Umbilical cord (tissue), 2 donors: ENCODE results near the gene CLEC9A. TPM values are rescaled to one million over a fixed set of nuclear protein-coding genes. Genes with fewer than 3 reads are reported as not detected.

Experiments
- DNase-seq: peaks from one replicate; pipeline ENCODE4 v3.0.0-alpha.2; 2015; ENCODE audit warnings: low spot score
- total RNA-seq: library from RNA; depleted of rRNA; stranded (reverse); fragments of >200 nt; gene quantifications from one replicate; pipeline ENCODE4 v1.2.3, GENCODE V29; 2014; ENCODE audit warnings: low replicate concordance; ENCODE audit not compliant: insufficient read depth

The CLEC9A gene
- total RNA-seq, 1 donor from 2014 or later: 36.4 TPM

DNA sequence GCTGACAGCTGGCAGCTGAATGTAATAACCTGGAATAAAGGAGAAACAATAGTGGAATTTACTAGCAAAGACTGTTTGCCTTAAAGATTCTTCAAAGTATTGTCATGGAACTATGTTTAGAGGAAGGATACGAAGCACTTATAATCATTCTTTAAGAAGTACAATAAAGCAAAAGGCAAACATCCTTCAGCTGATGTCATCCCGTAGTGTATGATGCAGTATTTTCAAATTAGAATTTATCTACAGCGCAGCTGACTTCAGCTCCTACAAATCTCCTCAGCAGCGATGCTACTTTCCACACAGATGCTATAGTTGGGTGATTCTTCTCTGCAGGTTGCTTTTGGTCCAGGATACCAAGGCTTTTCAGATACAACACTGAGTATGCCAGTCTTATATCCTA is 36.8 kb downstream of the CLEC9A start:
- DNase-seq: no peak

DNA sequence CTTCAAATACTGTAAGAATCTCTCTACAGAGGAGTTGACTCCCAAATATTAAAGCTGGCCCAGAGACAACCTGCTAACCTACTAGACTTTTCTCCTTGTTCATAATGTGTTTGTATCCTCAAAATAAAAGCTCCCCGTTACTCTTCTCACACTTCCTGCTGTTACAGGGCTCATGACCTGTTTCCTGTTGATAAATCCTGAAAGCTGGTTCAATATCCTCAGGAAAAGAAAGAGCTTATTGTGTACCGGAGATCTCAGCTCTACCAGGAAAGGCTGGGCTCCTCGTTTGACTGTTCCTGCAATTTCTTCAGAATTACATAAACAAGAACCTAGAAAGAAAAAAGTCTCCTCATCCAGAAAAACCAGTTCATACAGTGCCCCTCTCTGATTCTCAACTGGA is 37.5 kb downstream of the CLEC9A start:
- DNase-seq: peak; percentile 54

DNA sequence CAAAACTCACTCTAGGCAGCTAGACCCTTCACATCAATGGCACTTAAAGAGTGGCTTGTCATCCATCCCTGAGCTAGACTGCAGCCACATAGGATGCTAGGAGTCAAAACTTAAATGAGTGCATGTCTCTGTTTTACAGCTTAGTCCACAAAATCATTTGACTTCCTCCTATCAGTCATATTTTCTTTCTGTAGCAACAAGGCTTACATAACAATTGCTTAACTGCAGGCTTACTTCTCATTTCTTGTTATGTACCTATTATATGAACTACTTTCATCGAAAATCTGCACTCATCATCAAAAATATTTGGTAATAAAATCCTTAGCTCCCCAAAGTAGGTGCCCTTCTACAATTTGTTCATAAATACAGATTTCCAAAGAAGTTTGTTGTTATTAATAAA is 38.2 kb downstream of the CLEC9A start:
- DNase-seq: peak; percentile 38

DNA sequence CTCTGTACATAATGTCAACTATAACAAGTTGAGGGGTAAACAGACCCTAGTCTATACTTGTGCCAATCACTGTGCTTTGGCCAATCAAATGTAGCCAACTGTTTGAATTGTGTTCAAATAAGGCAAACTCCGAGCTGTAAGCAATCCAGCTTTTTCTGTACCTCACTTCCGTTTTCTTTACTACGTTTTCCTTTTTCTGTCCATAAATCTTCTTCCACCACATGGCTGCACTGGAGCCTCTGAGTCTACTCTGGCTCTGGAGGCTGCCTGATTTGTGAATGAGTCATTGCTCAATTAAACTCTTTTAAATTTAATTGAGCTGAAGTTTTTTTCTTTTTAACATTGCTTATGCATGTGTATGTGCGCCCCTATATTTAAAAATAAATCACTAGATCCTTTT is 38.6 kb downstream of the CLEC9A start:
- peak; percentile 59 for DNase-seq

DNA sequence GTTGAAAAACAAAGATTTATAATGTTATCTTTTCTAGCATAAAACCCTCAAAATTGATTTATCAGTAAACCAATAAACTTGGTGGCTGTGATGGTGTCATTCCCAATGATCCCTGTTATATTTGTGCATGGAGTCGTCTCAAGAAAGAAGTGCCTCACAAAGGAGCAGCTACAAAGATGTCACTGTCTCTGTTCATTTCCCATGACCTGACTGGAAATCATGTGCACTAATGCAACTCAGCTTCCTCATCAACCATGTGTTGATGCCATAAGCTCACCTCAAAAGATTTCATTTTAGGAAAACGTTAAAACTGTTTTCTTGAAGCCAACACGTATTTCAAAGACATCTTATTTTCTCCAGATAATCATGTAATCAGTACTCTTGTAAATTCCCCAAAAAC is 39.5 kb downstream of the CLEC9A start:
- no peak for DNase-seq

DNA sequence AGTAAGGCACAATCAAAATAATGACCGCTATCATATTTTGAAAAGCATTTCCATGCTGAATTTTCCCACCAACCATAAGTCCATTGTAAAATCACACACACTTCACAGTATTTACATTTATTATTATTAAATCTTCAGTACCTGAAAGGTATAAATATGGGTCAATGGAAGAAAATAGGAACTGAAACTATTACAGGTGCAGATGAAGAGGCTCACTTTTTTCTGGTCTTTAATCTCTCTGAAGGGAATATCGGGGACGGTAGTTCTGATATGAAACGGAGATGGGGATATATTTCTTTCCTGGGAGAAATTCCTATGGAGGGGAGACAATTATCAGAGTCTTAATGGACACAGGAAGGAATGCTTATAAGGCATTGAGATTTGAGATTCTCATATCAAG is 39.9 kb downstream of the CLEC9A start:
- no peak for DNase-seq

DNA sequence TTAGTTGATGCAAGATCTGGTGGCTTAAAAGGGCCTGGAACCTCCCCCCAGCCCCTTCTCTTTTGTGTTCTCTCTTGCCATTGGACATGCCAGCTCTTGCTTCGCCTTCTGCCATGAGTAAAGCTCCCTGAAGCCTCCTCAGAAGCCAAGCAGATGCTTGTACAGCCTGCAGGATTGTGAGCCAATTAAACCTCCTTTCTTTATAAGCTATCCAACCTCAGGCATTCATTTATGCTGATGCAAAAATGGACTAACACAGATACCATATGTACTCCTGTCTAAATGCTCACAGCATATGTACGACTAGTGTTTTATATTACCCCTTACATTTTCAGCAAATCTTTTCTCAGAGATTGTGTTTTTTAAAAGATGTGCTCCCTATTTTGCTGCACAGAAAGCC is 41.6 kb downstream of the CLEC9A start:
- DNase-seq: no peak

DNA sequence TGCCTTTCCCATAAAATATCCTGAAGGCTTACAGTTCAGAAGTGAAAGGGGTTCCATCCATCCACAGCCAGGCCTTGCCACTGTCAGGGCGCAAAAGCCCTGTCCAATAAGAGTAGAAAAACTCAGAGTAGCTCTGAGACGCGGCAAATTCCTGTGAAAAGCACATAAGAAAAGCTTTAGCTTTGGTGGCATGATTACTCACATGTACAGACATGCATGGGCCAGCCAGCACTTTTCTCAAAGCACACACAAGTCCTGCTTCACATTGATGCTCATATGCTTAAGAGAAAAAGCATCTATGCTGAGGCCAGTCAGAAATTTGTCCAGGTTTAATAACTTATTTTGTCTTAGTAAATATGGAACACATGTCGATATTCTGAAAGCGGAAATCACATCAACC is 42.8 kb downstream of the CLEC9A start:
- peak; percentile 51 for DNase-seq

DNA sequence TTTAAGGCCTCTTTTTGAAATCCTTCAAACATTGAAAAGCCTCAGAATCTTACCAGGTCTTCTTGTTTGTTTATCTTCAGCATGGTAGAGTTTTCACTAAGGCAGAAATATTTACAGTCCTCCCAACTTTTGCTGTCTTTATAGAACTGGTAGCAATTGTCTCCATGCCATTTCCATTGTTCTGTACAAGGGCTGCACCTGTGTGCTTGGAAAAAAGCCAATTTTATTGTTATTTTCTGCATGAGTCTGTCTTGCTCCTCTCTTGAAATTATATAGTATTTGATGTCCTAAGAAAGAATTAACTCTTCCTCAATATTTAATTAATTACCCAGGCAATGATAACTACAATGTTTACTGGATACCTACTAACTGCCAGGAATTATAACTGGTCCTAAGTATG is 45.0 kb downstream of the CLEC9A start:
- no peak for DNase-seq

DNA sequence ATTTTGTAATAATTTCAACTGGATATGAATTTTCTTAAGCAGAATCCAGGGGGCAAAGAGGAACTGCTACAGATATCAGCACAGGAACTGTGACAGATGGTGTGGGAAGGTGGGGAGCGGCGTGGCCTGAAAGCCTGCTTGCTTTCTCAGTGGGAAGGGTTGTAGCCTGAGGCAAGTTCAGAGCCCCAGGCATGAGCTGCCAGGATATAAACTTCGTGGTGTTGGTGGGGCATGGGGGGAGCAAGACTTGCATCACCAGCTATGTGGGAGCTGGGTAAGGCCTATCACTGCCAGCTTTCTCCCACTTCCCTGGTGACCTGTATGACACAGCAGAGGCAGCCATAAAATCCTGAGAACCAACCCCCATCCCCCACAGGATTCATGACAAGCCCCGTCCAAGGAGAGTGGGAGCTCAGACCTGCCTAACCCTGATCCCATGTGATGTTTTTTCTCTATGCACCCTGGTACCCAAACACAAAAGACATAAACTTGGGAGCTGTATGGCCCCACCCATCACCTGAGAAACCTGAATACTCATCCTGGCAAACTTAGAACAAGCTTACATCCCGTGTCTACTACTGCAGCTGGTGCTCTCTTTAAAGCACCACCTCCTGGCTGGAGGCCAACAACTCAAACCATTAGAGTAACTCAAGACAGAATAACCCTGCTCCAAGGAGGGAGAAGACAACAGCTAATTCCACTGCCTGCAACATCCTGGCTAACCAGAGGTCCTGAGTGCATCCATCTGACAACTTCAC is 51.8 kb downstream of the CLEC9A start:
- no peak for DNase-seq

DNA sequence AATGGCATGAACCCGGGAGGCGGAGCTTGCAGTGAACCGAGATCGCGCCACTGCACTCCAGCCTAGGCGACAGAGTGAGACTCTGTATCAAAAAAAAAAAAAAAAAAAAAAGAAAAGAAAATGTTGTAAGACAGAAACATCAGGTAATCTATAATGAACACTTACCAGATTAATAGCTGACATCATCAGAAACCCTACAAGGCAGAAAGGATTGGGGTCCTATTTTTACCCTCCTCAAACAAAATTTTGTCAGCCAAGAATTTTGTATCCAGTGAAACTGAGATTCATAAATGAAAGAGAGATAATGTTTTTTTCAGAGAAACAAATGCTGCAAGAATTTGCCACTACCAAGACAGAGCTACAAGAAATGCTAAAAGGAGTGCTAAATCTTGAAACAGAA is 54.3 kb downstream of the CLEC9A start:
- no peak for DNase-seq

DNA sequence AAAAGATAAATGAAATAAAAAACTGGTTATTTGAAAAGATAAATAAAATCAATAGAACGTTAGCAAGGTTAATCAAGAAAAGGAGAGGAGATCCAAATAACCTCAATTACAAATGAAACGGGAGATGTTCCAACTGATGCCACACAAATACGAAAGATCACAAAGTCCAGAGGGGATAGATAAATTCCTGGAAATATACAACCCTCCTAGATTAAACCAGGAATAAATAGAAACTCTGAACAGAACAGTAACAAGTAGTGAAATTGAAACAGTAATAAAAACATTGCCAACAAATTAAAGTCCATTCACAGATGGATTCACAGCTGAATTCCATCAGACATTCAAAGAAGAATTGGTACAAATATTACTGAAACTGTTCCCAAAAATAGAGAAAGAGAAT is 55.9 kb downstream of the CLEC9A start:
- DNase-seq: no peak

DNA sequence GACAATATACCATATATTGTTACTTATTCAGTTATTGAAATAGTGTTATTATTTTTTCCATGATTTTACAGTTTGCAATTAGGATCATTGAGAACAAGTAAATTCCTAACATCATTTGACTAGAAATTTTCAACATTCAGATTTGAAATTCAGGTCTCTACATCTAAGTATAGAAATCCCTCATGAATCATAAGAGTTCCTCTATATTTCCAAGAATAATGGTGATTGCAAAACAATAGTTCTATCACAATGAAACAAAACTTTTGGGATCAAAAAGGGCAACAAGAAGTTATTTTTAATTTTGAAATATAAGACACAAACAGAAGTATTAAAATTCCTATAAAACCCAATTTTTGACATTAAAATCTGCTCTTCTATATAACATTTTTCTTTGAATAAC is 57.5 kb downstream of the CLEC9A start:
- DNase-seq: no peak

DNA sequence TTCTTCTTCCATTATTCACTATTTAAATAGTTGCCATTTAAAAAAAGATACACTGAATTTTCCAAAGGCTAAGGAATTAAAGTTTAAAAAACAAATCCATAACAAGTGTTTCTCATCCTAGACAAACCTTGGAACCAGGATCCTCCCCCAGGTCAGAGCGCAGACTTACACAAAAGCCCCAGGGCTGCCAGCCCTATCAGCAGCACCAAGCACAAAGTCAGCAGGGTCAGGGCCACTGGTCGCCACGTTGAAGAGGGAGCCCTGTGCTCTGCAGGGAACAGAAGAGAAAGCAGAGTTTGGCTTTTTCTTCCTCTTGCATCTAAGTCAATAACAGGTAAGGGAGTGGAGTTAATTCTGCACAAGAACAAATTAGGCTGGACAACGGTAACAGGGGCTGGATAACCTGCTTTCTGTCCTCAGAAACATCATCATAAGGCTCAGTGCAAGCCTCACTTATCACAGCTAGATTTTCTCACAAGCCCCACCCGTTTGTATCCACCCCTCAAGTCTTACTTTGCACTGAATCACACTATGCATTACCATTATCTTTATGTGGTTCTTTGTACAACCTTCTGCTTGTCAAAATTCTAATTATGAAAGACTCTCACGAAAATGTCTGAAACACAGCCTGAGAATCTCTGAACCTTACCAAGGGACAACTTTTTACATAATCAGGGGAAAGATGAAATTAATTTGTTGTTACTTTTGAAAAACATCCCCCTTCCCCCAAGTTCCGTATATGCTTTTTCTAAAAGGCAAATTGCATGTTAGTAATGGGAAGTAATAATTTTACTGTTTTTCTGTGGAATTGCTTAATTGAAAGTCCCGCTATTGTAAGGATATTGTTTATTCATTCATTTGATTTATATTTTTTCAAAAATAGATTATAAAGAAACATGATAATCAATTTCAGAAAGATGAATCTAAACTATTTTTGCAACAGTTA is 58.7 kb downstream of the CLEC9A start:
- no peak for DNase-seq

DNA sequence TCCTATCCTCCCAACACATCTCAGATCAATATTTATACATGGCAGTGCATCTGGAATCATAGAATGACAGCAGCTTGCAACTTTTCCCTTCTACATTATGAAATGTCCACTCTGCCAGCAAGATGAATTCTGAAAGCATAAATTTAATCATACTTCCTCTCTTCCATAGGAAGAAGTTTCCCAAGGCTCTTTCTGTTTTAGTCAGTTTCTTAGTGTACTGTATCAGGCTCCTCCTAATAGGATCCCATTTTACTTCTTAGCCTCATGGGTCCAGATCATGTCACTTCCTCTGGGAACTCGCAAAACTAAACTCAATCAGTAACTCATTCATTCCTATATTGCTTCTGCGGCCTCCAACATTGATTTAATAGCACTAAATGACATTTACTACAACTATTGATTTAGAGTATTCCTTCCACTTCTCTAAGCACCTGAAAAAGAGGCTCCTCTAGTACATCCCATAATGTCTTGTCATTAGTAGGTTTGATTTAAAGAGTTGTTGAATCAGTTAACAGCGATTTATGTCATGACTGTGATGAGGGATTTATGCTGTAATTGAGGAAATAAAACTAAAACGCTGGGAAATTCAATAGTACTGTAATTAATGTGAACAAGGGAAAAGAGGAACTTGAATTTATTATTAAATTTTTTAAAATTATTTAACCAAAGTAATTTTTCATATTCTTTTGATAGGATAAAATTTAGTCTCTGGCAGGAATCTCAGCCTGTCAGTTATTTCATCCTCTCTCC is 64.3 kb downstream of the CLEC9A start:
- DNase-seq: no peak

DNA sequence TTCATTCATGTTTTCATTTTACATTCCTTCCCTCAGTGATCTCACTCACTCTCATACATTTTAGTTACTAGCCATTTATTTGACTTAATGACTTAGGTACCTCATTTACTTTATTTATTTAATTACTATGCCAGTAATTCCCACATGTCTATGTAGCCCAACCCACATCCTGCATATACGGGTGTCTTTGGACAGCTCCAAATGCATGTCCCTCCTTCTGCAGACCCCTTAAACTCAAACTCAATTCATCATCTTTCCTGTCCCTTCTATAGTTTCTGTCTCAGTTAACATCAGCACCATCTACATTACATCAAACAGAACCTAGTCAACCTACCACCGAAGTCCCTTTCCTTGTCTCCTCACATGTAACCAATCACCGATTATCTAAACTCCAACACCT is 65.5 kb downstream of the CLEC9A start:
- DNase-seq: no peak

DNA sequence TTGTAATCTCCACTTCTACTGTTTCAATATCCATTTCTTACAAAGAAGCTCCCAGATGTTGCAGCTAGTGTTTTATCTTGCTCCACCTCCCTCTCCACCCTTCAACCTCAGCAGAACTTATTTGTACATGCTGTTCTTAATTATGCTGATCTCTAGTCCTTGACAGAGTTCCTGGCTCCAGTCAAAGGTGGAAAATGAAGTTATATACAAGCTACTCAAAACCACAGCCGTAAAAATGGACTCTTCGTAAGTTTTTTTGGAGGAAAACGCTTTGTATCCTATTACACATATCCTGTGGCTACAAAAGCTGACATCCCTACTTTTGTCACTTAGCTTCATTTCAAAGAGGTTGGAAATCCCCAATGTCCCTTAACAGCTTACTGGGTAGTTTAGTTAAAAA is 67.0 kb downstream of the CLEC9A start:
- DNase-seq: peak; percentile 14

DNA sequence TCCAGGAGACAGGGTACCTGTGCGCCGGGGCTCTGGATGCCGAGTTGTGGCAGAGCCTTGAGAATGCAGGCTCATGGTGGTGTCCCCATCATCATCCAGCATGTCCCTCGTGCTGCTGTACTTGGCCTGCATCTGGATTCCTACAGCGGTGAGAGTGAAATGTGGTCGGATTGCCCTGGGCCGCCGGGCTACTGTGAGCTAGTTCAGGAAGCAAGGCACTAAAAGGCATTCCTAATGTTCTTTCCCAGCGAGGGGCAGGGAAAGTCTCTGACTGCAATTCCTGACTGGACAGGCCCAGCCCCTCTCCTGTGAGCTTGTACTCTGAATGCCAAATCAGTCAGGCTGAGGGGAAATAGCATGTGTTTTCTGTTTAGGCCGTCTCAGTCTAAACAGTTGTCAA is 68.3 kb downstream of the CLEC9A start, which contains the start of gene CLEC1A:
TSS of gene CLEC1A (minus strand) at position 195 of the 400 bp plus-strand sequence. CDS start at position 132, 63 bp downstream.
- DNase-seq: peak; percentile 36

DNA sequence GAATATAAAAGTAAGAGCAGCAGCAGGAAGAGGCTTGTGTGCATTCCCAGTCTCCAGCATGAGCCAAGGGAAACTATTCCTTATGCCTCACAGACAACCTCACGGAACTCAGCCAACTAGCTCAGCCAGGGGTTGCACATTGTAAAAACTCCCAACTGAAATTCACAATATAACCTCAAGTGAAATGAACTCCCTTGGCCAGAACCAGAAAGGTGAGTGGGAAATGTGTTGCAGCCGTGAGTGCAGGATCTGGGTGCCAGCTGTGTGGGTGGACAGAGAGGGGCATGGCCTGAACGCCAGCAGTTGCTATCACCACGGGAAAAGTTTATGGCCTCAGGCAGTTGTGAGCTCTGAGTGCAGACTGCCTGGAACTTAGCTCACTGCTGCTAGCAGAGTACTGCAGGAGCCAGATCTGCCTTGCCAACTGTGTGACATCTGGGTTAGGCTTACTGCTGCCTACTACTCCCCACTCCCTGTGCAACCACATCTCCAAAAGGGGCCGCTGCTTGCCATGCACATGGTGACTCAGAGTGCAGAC is 70.6 kb downstream of the CLEC9A start:
- DNase-seq: peak; percentile 73

DNA sequence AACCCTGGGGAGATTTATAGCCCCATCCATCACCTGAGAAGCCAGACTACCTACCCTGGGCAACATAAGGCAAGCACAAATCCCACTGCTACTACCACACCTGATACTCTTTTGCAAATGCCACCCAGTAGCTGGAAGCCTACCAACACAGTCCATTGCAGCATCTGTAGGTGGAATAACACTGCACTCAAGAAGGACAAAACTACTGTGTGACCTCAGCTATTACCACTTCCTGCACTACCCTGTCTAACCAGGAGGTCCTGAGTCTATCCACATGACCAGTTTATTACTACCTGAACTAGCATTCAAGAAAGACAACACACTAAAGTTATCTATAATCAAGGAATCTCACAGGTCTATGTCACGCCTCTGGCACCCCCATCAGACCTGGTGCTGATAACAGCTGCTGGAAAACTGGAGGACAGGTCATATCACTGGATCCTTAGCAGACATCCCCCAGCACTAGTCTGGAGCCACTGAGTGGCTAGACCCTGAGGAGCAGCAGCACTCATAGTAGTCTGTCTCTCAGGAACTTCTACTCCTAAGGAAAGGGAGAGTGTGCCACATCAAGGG is 71.3 kb downstream of the CLEC9A start:
- DNase-seq: no peak

DNA sequence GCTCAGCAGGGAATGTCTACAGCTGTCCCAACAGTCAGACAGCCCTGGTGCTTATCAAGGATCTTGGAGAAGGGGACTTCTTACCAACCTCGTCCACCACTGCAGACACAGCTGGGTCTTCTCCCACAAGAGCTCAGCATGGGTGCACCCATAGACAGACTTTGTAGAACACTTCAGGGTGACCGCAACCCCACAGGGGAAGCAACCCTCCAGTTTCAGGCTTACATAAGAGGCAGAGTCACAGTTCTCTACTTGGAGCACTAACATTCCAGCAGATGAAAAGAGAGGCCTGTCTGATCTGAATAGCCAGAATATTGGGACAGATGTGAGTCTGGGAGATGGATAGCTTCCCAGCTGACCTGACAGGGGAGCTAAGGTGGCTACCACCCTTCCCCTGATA is 71.8 kb downstream of the CLEC9A start:
- no peak for DNase-seq
